GM23338 (cell line): ENCODE results near the gene LOXL1. TPM values are rescaled to one million over a fixed set of nuclear protein-coding genes. Genes with fewer than 3 reads are reported as not detected.

Experiments used
- ATAC-seq: fragments of 200-7000 bp; cut with Tn5 transposase; 3 replicates; pipeline ENCODE4 v1.9.1; 2020
- DNase-seq: peaks from one replicate; pipeline ENCODE4 v3.0.0-alpha.2; 2015; ENCODE audit warnings: low spot score
- H2AFZ ChIP-seq: fragments of 200-600 bp; sonication (generic); 2 replicates; pipeline ENCODE4 v1.8.0; 2016; ENCODE audit warnings: antibody characterized with exemption, mild to moderate bottlenecking, moderate library complexity
- H3F3A ChIP-seq: fragments of 200-600 bp; sonication (generic); replicated peaks from 2 replicates; pipeline ENCODE4 v1.8.0; 2017; ENCODE audit warnings: antibody characterized with exemption, mixed run types, low read depth
- H3K27ac ChIP-seq: fragments of 200-600 bp; sonication (generic); 2 replicates; pipeline ENCODE4 v1.6.1; 2016; ENCODE audit warnings: low read depth
- H3K27me3 ChIP-seq: fragments of 200-600 bp; sonication (generic); 2 replicates; pipeline ENCODE4 v1.8.0; 2016; ENCODE audit warnings: mild to moderate bottlenecking, mixed run types, moderate library complexity; ENCODE audit not compliant: insufficient read depth
- H3K36me3 ChIP-seq: fragments of 200-600 bp; sonication (generic); 2 replicates; pipeline ENCODE4 v1.8.0; 2016; ENCODE audit warnings: mild to moderate bottlenecking; ENCODE audit not compliant: insufficient read depth
- H3K4me1 ChIP-seq: fragments of 200-600 bp; sonication (generic); 2 replicates; pipeline ENCODE4 v1.8.0; 2016; ENCODE audit warnings: mild to moderate bottlenecking, moderate library complexity; ENCODE audit not compliant: insufficient read depth
- H3K4me2 ChIP-seq: fragments of 200-600 bp; sonication (generic); 2 replicates; pipeline ENCODE4 v1.7.1; 2017; ENCODE audit warnings: mixed run types
- H3K4me3 ChIP-seq: fragments of 200-600 bp; sonication (generic); 2 replicates; pipeline ENCODE4 v1.6.1; 2016; ENCODE audit warnings: mixed run types
- H3K79me2 ChIP-seq: fragments of 200-600 bp; sonication (generic); replicated peaks from 2 replicates; pipeline ENCODE4 v1.8.0; 2017; ENCODE audit warnings: mild to moderate bottlenecking; ENCODE audit not compliant: insufficient read depth
- H3K9me2 ChIP-seq: fragments of 200-600 bp; sonication (generic); 2 replicates; pipeline ENCODE4 v1.8.0; 2017; ENCODE audit not compliant: insufficient read depth
- H4K20me1 ChIP-seq: fragments of 200-600 bp; sonication (generic); replicated peaks from 2 replicates; pipeline ENCODE4 v1.8.0; 2017; ENCODE audit warnings: mild to moderate bottlenecking; ENCODE audit not compliant: insufficient read depth
- H3K27ac Mint-ChIP-seq: 2 replicates; pipeline ENCODE4 v1.8.0; 2020; ENCODE audit warnings: inconsistent platforms, mild to moderate bottlenecking, moderate library complexity, mixed read lengths
- H3K27me3 Mint-ChIP-seq: 3 replicates; pipeline ENCODE4 v1.8.0; 2022; ENCODE audit warnings: low read depth, mild to moderate bottlenecking, moderate library complexity, mixed read lengths, inconsistent platforms; ENCODE audit not compliant: insufficient read depth, poor library complexity
- H3K36me3 Mint-ChIP-seq: 3 replicates; pipeline ENCODE4 v1.8.0; 2021; ENCODE audit warnings: low read depth, mild to moderate bottlenecking, inconsistent platforms, moderate library complexity, mixed read lengths
- H3K4me1 Mint-ChIP-seq: 3 replicates; pipeline ENCODE4 v1.8.0; 2020; ENCODE audit warnings: mild to moderate bottlenecking, inconsistent platforms, mixed read lengths
- H3K4me3 Mint-ChIP-seq: 3 replicates; pipeline ENCODE4 v1.8.0; 2021; ENCODE audit warnings: moderate library complexity, mild to moderate bottlenecking, inconsistent platforms, mixed read lengths
- H3K9me3 Mint-ChIP-seq: 3 replicates; pipeline ENCODE4 v1.8.0; 2020; ENCODE audit warnings: moderate library complexity, mild to moderate bottlenecking, inconsistent platforms, mixed read lengths
- CREB1 ChIP-seq: fragments of 250-450 bp; sonication (Bioruptor Pico); IDR thresholded peaks from 2 replicates; pipeline ENCODE4 v1.5.0; 2020; ENCODE audit warnings: low read depth, mild to moderate bottlenecking, moderate library complexity
- ETS1 ChIP-seq: IDR thresholded peaks from 2 replicates; pipeline ENCODE4 v1.6.1; 2016; ENCODE audit warnings: antibody characterized with exemption
- EZH2 ChIP-seq: fragments of 200-600 bp; sonication (generic); IDR thresholded peaks from one replicate; pipeline ENCODE4 v1.8.0; 2017; ENCODE audit warnings: antibody characterized with exemption, mild to moderate bottlenecking, low read depth; ENCODE audit not compliant: unreplicated experiment
- EZH2phosphoT487 ChIP-seq: fragments of 200-600 bp; sonication (generic); IDR thresholded peaks from one replicate; pipeline ENCODE4 v1.8.1; 2018; ENCODE audit warnings: antibody characterized with exemption; ENCODE audit not compliant: unreplicated experiment
- JUNB ChIP-seq: IDR thresholded peaks from one replicate; pipeline ENCODE4 v1.6.1; 2016; ENCODE audit warnings: antibody characterized with exemption; ENCODE audit not compliant: unreplicated experiment
- NANOG ChIP-seq: IDR thresholded peaks from 2 replicates; pipeline ENCODE4 v1.6.1; 2016; ENCODE audit warnings: antibody characterized with exemption, borderline replicate concordance
- POLR2AphosphoS5 ChIP-seq: IDR thresholded peaks from 2 replicates; pipeline ENCODE4 v1.6.1; 2016; ENCODE audit warnings: antibody characterized with exemption, low read depth
- REST ChIP-seq: IDR thresholded peaks from one replicate; pipeline ENCODE4 v1.6.1; 2018; ENCODE audit warnings: antibody characterized with exemption; ENCODE audit not compliant: unreplicated experiment
- STAT1 ChIP-seq: IDR thresholded peaks from one replicate; pipeline ENCODE4 v1.6.1; 2016; ENCODE audit warnings: antibody characterized with exemption; ENCODE audit not compliant: unreplicated experiment
- ZNF114 ChIP-seq: fragments of 250-450 bp; sonication (Bioruptor Pico); IDR thresholded peaks from 2 replicates; pipeline ENCODE4 v1.5.0; 2020; ENCODE audit warnings: mild to moderate bottlenecking, moderate library complexity
- ZNF331 ChIP-seq: fragments of 250-450 bp; sonication (Bioruptor Pico); IDR thresholded peaks from 2 replicates; pipeline ENCODE4 v1.5.0; 2020; ENCODE audit warnings: low read depth, mild to moderate bottlenecking, moderate library complexity
- ZNF462 ChIP-seq: fragments of 250-450 bp; sonication (Bioruptor Pico); IDR thresholded peaks from 2 replicates; pipeline ENCODE4 v1.5.0; 2020; ENCODE audit warnings: mild to moderate bottlenecking, moderate library complexity
- polyA plus RNA-seq: library from polyadenylated mRNA; unstranded; fragments of >200 nt; fragmentation: Nextera tagmentation; extraction: Ambion mirVana; gene quantifications from 2 replicates; pipeline ENCODE4 v1.2.1, GENCODE V29; 2016
- total RNA-seq: library from RNA; depleted of rRNA; stranded (reverse); fragments of >200 nt; shearing (Covaris generic); gene quantifications from 2 replicates; pipeline ENCODE4 v1.2.3, GENCODE V29; 2014
- TF ChIP-seq, protein P1 (sequence below), 2 experiments: fragments of 200-600 bp in 1 of 2; sonication (generic) in 1 of 2; conservative IDR thresholded peaks; 2 replicates each; pipeline versions ENCODE4 v1.5.1 to v1.6.1; 2016 to 2017; ENCODE audit warnings: antibody characterized with exemption in 2 of 2, low read depth in 2 of 2, mild to moderate bottlenecking in 2 of 2, moderate library complexity in 1 of 2

The LOXL1 gene
- total and polyA plus RNA-seq, 2 experiments from 2014 or later = 6.9 to 10.8 TPM

- H3K4me1 Mint-ChIP-seq = peaks cover 13% of the 10 kb centered on the region
- DNase-seq (no peak), ATAC-seq (no peak)
- H3K4me3 Mint-ChIP-seq = no peak overlapping the region
- Histone ChIP-seq H3K36me3 (no peaks in the 10 kb centered on the region), H2AFZ (no peak overlapping the region), H3K4me3 (no peak overlapping the region), H3K9me2 (no peaks in the 10 kb centered on the region), H3K4me2 (no peak overlapping the region), H3K79me2 (no peaks in the 10 kb centered on the region), H4K20me1 (no peaks in the 10 kb centered on the region), H3K27ac (no peak overlapping the region), H3K27me3 (no peaks in the 10 kb centered on the region), H3F3A (no peaks in the 10 kb centered on the region), H3K4me1 (peaks cover 4% of the 10 kb centered on the region; the same call in 1 of the 2 replicates)
- H3K27me3 Mint-ChIP-seq = peaks cover 17% of the 10 kb centered on the region
- no peaks in the 10 kb centered on the region; the same call in 2 of the 3 replicates for H3K36me3 Mint-ChIP-seq
- H3K27ac Mint-ChIP-seq = no peak overlapping the region
- TF ChIP-seq POLR2AphosphoS5 (no peak), REST (no peak), EZH2phosphoT487 (no peak), NANOG (no peak), EZH2 (no peak), ZNF462 (CRISPR knock-in tag) (no peak), CREB1 (CRISPR knock-in tag) (no peak), ZNF331 (CRISPR knock-in tag) (no peak), ETS1 (no peak), STAT1 (no peak), ZNF114 (CRISPR knock-in tag) (no peak), JUNB (no peak)
- TF ChIP-seq, protein P1, sequence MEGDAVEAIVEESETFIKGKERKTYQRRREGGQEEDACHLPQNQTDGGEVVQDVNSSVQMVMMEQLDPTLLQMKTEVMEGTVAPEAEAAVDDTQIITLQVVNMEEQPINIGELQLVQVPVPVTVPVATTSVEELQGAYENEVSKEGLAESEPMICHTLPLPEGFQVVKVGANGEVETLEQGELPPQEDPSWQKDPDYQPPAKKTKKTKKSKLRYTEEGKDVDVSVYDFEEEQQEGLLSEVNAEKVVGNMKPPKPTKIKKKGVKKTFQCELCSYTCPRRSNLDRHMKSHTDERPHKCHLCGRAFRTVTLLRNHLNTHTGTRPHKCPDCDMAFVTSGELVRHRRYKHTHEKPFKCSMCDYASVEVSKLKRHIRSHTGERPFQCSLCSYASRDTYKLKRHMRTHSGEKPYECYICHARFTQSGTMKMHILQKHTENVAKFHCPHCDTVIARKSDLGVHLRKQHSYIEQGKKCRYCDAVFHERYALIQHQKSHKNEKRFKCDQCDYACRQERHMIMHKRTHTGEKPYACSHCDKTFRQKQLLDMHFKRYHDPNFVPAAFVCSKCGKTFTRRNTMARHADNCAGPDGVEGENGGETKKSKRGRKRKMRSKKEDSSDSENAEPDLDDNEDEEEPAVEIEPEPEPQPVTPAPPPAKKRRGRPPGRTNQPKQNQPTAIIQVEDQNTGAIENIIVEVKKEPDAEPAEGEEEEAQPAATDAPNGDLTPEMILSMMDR (conservative IDR thresholded peaks at IDR 0.05; ENCODE audit: low read depth in 2 of 2) = no peak
- H3K9me3 Mint-ChIP-seq = no peaks in the 10 kb centered on the region
Measured at GRCh38 chr15:73948396-73948795, 22.1 kb downstream of the LOXL1 start.
